Superior temporal gyrus (tissue), 1 donor: ENCODE results near the gene SLIT3.

ENCODE experiments used
- DNase-seq: peaks from one replicate; pipeline ENCODE4 v3.0.0-alpha.2; 2016; ENCODE audit errors: extremely low spot score

The SLIT3 gene

GRCh38 chr5:168740092-168740800 is 560.7 kb downstream of the SLIT3 start:
- DNase-seq, result no peak

DNA sequence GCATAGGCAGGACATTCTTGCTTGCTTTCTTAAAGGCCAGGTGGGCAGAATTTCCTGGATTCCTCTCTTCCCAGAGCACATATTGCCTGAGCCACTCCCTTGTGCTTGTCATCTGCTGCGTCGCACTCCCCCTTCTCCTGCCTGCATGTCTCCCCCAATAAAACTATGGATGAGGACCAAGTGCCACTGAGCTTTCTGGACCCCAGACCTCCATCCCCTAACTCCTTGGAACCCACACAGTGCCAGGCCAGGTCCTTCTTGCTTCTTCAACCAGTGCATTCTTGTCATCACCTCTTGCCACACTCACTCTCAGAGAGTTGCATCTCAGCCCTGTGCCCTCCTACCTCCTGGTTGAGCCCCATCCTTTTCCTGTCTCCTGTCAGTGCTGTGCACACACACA is 563.9 kb downstream of the SLIT3 start:
- DNase-seq, result no peak

GRCh38 chr5:168736281-168736831 is 564.6 kb downstream of the SLIT3 start:
- DNase-seq, result no peak

DNA sequence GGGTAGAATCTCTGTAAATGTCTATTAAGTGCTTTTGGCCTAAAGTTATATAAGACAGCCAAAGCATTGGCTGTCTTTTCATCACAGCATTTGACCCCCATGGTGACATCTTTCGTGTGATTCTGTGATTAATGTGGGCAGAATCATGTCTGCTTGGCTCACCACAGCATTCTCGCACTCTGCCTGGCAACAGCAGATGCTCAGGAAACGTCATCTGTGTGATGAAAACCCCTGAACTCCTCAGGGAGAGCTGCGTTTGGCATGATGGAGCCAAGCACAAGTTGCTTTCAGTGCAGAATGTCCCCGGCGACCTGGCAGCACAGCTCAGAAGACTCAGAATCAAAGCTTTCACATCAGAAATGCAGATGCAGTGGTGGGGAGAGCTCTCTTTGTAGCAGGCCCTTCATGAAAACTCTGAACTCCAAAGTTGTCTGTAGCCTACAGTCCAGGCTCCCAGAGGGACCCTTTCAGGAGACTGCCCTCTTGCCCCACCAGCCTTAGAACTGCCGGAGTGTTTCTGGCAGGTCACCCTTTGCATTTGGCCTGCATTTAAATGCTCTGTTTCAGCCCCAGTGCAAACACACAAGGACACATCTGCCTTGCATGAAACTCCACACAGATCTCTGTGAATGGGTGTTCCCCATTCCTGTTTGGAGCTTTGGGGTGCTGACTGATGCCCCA is 566.2 kb downstream of the SLIT3 start:
- DNase-seq, result no peak

GRCh38 chr5:168734119-168734518 is 566.8 kb downstream of the SLIT3 start:
- DNase-seq, result no peak

DNA sequence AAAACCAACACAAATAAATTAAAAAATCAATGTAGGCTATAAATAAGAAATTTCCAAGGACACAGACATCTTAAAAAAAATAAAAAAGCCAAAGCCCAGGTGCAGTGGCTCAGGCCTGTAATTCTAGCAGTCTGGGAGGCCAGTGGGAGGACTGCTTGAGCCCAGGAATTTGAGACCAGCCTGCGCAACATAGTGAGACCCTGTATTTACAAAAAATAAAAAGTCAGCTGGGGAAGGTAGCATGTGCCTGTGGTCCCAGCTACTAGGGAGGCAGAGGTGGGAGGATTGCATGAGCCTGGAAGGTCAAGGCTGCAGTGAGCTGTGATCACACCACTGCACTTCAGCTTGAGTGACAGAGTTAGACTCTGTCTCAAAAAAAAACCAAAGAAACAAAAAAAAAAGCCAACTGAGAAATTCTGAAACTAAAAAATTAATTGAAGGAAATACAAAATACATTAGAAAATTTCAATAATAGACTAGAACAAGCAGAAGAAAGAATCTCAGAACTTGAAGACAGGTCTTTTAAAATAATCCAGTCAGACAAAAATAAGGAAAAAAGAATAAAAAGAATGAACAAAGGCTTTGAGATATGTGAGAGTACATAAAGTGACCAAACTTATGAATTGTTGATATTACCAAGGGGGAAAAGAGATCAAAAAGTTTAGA is 572.3 kb downstream of the SLIT3 start:
- no peak for DNase-seq

DNA sequence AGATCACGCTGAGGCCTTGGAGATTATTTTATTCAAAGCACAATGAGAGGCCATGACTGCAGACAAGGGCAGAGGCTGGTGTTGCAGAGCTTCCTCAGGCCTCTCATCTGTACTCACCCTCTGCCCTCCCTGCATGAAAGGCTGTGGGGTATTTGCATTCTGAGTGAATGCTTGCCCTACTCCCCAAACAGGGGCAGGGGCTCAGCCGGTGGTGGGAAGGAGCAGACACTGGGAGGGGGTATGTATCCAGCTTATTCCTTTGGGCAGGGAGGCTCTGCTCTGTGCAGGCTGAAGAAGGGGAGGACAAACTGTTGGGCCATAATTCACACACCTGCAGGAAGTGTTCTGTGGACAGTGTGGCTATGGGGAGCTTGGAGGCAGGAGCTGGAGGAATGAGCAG is 573.4 kb downstream of the SLIT3 start:
- DNase-seq, result no peak

DNA sequence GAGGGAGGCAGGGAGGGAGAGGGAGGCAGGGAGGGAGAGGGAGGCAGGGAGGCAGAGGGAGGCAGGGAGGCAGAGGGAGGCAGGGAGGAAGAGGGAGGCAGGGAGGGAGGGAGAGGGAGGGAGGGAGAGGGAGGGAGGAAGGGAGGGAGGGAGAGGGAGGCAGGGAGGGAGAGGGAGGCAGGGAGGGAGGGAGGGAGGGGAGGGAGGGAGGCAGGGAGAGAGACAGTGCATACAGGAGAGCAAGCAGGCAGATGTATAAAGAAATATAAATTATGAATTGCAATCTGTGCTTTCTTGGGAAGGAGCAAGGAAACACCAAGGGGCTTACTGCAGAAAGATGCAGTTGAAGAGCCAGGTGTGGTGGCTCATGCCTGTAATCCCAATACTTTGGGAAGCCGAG is 574.6 kb downstream of the SLIT3 start:
- no peak for DNase-seq

DNA sequence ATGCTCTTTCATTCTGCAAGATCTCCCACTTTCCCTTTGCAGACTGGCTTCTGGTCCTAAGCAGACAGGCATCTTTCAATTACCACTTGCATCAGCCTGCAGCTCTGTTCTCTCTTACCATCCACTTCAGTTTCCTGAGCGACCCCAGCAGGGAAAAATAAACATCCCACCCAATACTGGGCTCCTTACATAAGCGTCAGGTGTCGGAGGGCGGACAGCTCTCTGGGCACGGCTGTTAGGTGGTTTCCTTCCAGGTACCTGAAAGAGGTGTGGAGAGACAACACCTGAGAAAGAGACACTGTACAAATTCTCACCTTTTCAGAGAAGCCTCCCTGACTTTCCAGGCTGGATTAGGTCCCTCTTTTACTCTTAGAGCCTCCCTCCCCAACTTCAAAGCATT is 576.7 kb downstream of the SLIT3 start:
- no peak for DNase-seq

DNA sequence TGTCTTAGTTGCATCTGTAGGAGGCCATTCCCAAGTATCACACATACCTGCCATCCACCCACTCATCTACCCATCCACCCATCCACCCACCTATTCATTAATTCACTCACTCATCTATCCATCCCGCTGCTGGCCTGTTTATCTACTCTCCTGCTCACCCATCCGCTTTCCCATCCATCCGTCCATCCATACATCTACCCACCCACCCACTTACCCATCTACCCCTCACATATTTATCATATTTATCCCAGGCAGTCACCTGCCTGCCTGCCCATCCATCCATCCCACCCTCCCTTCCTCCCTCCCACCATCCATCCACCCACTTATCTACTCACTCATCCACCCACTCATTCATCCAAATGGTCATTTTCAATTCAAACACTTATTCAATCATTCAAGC is 577.9 kb downstream of the SLIT3 start:
- no peak for DNase-seq

- no peak for DNase-seq
Observed at GRCh38 chr5:168721966-168722365, 579.0 kb downstream of the SLIT3 start.

DNA sequence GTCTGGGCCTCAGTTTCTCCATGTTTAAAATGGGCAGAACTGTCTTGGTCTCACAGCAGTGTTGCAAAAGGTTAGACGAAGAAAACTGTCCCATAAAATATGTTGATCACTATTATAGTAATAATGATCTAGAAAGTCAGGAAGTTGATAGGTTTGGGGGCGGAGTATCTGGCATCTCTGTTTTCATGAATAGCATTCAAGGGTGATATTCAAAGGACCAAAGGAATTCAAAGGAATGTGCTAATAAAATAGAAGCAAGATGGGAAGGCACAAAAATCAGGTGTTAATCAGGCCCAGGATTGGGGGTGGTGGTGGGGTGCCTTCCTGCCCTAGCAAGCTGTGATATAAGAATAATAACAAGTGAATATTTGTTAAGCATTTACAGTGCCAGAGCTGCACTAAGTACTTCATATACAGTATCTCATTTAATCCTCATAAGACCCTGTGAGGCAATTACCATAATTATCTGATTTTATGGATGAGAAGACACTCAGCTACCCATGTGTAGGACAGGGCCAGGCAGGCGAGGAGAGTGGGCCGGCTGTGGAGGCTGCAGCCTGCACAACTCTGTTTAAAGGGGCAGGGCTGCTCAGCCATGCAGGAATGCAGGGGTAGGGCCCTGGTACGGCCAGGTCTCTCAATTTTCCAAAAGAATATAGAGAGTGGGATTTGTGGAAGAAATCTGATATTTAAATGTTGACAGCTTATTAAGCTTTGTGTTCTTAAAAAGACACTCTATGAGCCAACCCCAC is 579.8 kb downstream of the SLIT3 start:
- no peak for DNase-seq

DNA sequence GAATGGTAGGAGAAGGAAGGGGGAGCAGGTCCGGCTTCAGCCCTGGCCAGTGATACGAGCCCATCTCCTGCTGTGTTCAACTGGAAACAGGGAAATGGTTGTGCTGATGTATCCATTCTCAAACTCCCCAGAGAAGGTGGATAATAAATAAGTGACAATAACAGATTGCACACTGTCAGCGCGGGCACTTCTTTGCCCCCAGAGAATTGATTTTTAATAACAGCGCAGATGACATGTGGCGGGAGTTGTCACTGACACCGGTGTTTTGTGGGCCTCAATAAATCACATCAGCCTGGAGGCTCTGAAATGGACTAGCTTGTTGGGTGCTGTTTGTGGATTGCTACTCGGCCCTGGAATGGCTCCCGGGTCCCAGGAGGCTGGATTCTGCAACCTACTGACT is 580.4 kb downstream of the SLIT3 start:
- DNase-seq, result no peak

GRCh38 chr5:168714046-168714445 is 586.9 kb downstream of the SLIT3 start:
- DNase-seq, result no peak

- no peak for DNase-seq
Observed at GRCh38 chr5:168713051-168713450, 587.9 kb downstream of the SLIT3 start.

DNA sequence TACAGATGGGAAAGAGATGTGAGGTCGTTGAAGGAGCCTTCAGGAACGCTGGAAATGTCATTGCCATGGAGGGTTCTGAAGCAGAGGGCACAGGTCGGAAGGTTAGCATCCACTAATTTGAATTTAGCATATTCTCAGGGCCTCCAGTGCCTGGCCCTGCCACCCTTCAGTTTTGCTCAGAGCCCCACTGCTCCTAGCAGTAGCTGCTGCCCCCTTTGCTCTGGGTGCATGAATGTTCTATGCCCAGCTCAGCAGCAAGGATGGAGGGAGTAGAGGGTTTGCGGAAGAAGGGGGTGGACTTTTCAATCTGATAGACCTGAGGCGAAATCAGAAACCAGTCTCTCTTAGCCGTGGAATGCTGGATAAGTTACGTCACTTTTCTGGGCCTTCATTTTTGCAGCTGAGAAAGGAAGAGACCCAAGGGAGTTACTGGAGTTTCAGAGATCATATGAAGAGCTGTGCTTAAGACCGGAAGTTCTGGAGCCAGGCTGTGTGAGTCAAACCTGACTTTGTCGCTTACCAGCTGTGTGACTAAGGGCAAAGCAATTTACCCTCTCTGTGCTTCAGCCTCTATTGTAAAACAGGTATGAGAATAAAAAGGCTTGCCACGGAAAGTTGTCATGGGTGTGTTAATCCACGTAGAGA is 588.5 kb downstream of the SLIT3 start:
- DNase-seq, result no peak

DNA sequence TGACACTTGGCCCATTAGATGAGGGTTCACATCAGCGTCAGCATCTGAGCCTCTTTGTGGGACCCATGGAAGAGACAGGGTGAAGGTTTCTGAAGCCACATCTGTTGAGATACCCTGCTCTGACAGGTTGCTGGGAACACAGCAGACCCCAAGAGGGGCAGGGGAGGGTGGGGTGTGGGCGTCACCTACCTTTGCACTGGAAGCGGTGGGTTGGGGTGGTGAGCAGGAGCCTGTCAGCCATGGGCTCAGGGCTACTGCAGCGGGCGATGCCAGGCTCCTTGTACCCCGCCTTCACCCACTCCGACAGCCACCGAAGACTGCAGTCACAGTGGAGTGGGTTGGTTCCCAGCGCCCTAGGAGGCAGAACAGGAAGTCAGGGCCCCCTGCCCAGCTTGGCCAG is 590.2 kb downstream of the SLIT3 start:
- DNase-seq, result no peak

DNA sequence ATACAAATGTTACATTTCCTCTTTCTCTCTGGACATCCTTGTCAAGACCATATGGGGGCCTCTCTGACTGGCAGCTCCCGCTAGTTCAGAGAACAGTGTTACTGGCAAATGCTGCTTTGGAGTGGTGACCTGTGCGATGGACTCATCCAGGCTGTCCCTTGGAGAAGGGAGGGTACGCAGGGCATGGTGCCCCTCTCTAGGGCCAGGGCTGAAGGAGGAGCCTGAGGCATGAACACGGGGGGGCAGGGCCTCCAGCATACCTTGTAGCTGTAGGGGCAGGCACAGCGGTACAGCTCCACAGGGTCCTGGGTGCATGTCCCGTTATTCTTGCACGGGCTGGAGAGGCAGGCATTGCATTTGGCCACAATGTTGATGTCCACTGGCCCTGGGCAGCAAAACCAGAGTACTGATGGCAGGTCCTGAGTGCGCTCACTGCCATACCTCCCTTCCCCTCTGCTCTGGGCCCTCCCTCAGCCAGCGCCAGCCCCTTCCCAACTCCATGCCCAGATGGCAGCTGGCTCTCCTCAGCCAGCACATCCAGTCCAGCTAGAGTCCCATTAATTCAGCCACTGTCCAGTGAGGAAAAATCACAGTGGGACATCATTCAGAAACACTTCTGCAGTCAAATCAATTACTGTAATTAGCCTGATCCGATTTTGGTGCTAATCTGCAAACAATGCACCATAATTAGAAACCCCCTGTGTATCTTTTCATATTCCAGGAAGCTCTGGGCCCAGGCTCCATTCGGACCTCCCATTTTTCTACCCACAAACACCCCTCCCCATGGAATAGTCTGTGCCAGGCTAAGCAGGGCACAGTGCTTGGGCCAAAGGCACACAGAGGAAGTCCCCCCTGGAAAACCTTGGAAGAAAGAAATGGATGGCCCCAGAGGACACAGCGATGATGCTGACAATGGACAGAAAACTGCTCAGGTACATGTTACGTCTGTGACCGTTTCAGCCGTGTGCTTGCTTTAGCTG is 592.9 kb downstream of the SLIT3 start:
- DNase-seq, result no peak

GRCh38 chr5:168706655-168707069 is 594.3 kb downstream of the SLIT3 start:
- DNase-seq, result peak; percentile 79

GRCh38 chr5:168705321-168705720 is 595.6 kb downstream of the SLIT3 start:
- DNase-seq, result no peak
